CD4-positive, alpha-beta memory T cell (primary cell): Measurements from ENCODE around the gene USP24. TPM values are rescaled to one million over a fixed set of nuclear protein-coding genes. Genes with fewer than 3 reads are reported as not detected.

Source experiments
- CTCF ChIA-PET: fragments of 350-600 bp; sonication (Branson Sonifier 250); formaldehyde crosslinking; loops from one replicate; lab custom pipeline; 2021; ENCODE audit warnings: inconsistent platforms; ENCODE audit not compliant: partially characterized antibody; lab: Charles Lee
- POLR2A ChIA-PET: fragments of 350-600 bp; sonication (Branson Sonifier 250); formaldehyde crosslinking; loops from one replicate; lab custom pipeline; 2021; ENCODE audit not compliant: partially characterized antibody; lab: Charles Lee
- DNase-seq, 5 donors: peaks; one replicate each; pipeline versions ENCODE4 v3.0.0 to v3.0.0-alpha.2; 2020 to 2022; ENCODE audit warnings: mixed read lengths in 1 of 5
- H3K27ac ChIP-seq: one replicate; pipeline ENCODE4 v1.7.0; 2013; ENCODE audit warnings: low read depth, low read length
- H3K27me3 ChIP-seq: 2 replicates; pipeline ENCODE4 v1.7.0; 2013; ENCODE audit warnings: mild to moderate bottlenecking, low read length, moderate library complexity; ENCODE audit not compliant: insufficient read depth
- H3K36me3 ChIP-seq: 2 replicates; pipeline ENCODE4 v1.7.0; 2013; ENCODE audit warnings: mild to moderate bottlenecking, low read length, moderate library complexity; ENCODE audit not compliant: insufficient read depth
- H3K4me1 ChIP-seq: 2 replicates; pipeline ENCODE4 v1.7.0; 2013; ENCODE audit warnings: mild to moderate bottlenecking, low read length, moderate library complexity; ENCODE audit not compliant: insufficient read depth
- H3K4me3 ChIP-seq, 2 donors: one replicate each; pipeline ENCODE4 v1.7.0; 2013; ENCODE audit warnings: low read length in 2 of 2, mild to moderate bottlenecking in 1 of 2
- H3K9me3 ChIP-seq, 2 donors: one replicate each; pipeline ENCODE4 v1.7.0; 2013; ENCODE audit warnings: low read length in 2 of 2, control low read depth in 1 of 2; ENCODE audit not compliant: control insufficient read depth in 1 of 2
- H3K27ac Mint-ChIP-seq, 7 donors: one replicate each; pipeline ENCODE4 v1.8.0; 2020 to 2021; ENCODE audit warnings: mixed read lengths in 7 of 7, mild to moderate bottlenecking in 6 of 7, inconsistent platforms in 3 of 7, moderate library complexity in 3 of 7
- H3K27me3 Mint-ChIP-seq, 2 donors: one replicate each; pipeline ENCODE4 v1.8.0; 2020 to 2021; ENCODE audit warnings: mixed read lengths in 2 of 2
- H3K36me3 Mint-ChIP-seq, 2 donors: one replicate each; pipeline ENCODE4 v1.8.0; 2020 to 2021; ENCODE audit warnings: mixed read lengths in 2 of 2, inconsistent platforms in 1 of 2, mild to moderate bottlenecking in 1 of 2
- H3K4me1 Mint-ChIP-seq, 4 donors: one replicate each; pipeline ENCODE4 v1.8.0; 2020 to 2021; ENCODE audit warnings: mixed read lengths in 4 of 4, mild to moderate bottlenecking in 1 of 4
- H3K4me3 Mint-ChIP-seq, 8 donors: one replicate each; pipeline ENCODE4 v1.8.0; 2020 to 2021; ENCODE audit warnings: mixed read lengths in 8 of 8, mild to moderate bottlenecking in 7 of 8, moderate library complexity in 6 of 8, inconsistent platforms in 3 of 8
- H3K9me3 Mint-ChIP-seq, 8 donors: one replicate each; pipeline ENCODE4 v1.8.0; 2020 to 2021; ENCODE audit warnings: mixed read lengths in 8 of 8, mild to moderate bottlenecking in 5 of 8, inconsistent platforms in 3 of 8, moderate library complexity in 1 of 8
- intact Hi-C: fragments of 100-400 bp; cut with micrococcal nuclease; formaldehyde crosslinking; loops from one replicate; pipeline ENCODE4 v1.15.1; 2023
- polyA plus RNA-seq, 2 donors: library from polyadenylated mRNA; unstranded; fragments of 300-500 nt; fragmentation: Illumina TruSeq; gene quantifications; one replicate each; pipeline ENCODE4 v1.2.3, GENCODE V29; 2021
- total RNA-seq, 2 experiments: library from RNA; stranded (reverse); gene quantifications; one replicate each; pipeline ENCODE4 v1.2.3, GENCODE V29; 2021

USP24 gene
- total and polyA plus RNA-seq, 4 experiments from 2014 or later: 1.6 to 74.2 (median 42.1) TPM

DNA sequence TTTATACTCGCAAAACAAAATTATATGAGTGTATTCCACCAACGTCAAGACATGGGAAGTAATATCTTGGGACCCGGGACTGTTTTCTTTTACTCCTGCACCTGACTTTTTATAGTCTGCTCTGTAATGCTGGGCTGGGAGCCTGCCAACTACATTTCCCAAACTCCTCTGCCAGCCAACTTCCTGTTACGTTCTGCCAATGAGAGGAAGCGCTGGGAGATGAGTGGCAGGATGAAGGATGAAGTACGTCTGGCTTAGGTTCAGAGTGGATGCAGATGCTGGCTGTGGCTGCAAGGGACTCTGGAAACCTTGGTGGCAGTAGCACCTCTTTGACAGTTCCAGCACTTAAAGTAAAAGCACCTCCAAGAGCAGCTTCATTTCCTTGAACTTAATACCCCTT lies 59.6 kb downstream of the USP24 start:
- no peaks in the 10 kb centered on the region for H3K27me3 Mint-ChIP-seq
- Histone ChIP-seq H3K9me3 (no peaks in the 10 kb centered on the region), H3K4me3 (no peak overlapping the region), H3K27me3 (no peaks in the 10 kb centered on the region), H3K4me1 (peaks cover 25% of the 10 kb centered on the region), H3K27ac (no peak overlapping the region), H3K36me3 (peaks cover 27% of the 10 kb centered on the region)
- DNase-seq: no peak
- no peaks in the 10 kb centered on the region for H3K9me3 Mint-ChIP-seq
- H3K27ac Mint-ChIP-seq: peak overlapping the region in 2 of 7 donors; percentile 68 to 72
- intact Hi-C loops: no loop called here
- peaks cover 46 to 70% of the 10 kb centered on the region in 2 donors for H3K36me3 Mint-ChIP-seq
- H3K4me3 Mint-ChIP-seq: no peak overlapping the region
- ChIA-PET CTCF (no interaction called here), POLR2A (no interaction called here)
- H3K4me1 Mint-ChIP-seq: peaks cover 19 to 38% (median 23%) of the 10 kb centered on the region in 4 donors

DNA sequence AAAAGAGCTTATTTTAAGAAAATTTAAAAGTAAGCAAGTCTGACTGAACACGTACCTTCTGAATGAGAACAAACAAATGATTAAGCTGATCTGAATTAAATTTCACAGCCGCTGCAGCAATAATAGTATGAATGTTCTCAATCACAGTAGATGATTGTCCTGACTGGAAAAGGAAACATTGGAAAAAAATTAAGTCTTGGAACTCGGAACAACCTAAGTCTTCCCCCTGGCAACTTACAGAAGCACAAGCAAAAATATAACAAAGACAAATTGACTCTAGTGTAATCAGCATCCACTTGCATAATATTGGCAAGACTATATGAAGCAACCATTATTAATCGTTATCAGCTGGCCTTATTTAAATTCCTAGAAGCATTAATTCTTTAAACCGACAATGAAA lies 60.5 kb downstream of the USP24 start:
- ChIA-PET POLR2A (interaction anchor here (1.2 to 1.3 kb wide), 2 partner anchors 40 to 60 kb away, joined by 3 to 7 read pairs; partner anchors contain the start of gene USP24), CTCF (interaction anchor here (0.9 to 1.4 kb wide), 3 partner anchors 12 to 123 kb away, joined by 4 to 9 read pairs (median 4); no protein-coding TSS in a partner anchor)
- Histone ChIP-seq H3K9me3 (no peaks in the 10 kb centered on the region), H3K4me1 (peaks cover 25% of the 10 kb centered on the region), H3K27me3 (no peaks in the 10 kb centered on the region), H3K27ac (no peak overlapping the region), H3K4me3 (no peak overlapping the region), H3K36me3 (peaks cover 27% of the 10 kb centered on the region)
- intact Hi-C loops: no loop called here
- Mint-ChIP-seq H3K27me3 (no peaks in the 10 kb centered on the region), H3K4me1 (peaks cover 19 to 41% (median 25%) of the 10 kb centered on the region in 4 donors), H3K4me3 (no peak overlapping the region), H3K9me3 (no peaks in the 10 kb centered on the region), H3K27ac (peak overlapping the region in 3 of 7 donors; percentile 19 to 60 (median 31)), H3K36me3 (peaks cover 43 to 63% of the 10 kb centered on the region in 2 donors)
- no peak for DNase-seq

DNA sequence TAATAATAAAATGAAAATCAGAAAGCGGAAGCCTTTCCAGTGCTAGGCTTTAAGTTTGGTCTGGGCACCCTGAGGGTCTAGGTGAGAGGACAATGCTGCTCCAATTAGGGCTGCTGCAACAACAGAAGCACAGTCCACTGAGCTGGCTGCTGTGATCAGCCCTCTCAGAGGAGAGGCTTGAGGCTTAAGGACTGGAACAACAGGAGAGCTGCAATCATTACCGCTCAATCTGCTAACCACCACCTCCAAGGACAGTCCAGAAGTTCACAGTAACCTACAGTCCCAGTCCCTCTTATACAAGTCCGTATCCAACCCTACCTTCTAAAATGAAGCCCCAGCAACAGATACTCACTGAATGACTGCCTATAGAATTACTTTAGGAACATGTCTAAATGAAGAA lies 62.1 kb downstream of the USP24 start:
- H3K4me3 Mint-ChIP-seq: no peak overlapping the region
- Histone ChIP-seq H3K9me3 (no peaks in the 10 kb centered on the region), H3K4me1 (peaks cover 25% of the 10 kb centered on the region), H3K4me3 (no peak overlapping the region), H3K27me3 (no peaks in the 10 kb centered on the region), H3K27ac (no peak overlapping the region), H3K36me3 (peaks cover 23% of the 10 kb centered on the region)
- H3K4me1 Mint-ChIP-seq: peaks cover 21 to 41% (median 25%) of the 10 kb centered on the region in 4 donors
- no peaks in the 10 kb centered on the region for H3K9me3 Mint-ChIP-seq
- DNase-seq: no peak
- intact Hi-C loops: no loop called here
- peaks cover 33 to 53% of the 10 kb centered on the region in 2 donors for H3K36me3 Mint-ChIP-seq
- ChIA-PET CTCF (interaction anchor here (0.9 to 1.7 kb wide), 3 partner anchors 9 to 125 kb away, joined by 4 to 5 read pairs (median 4); no protein-coding TSS in a partner anchor), POLR2A (interaction anchor here (2.4 kb wide), 1 partner anchor 63 kb away, joined by 13 read pairs; the partner anchor contains the start of gene USP24)
- H3K27me3 Mint-ChIP-seq: no peaks in the 10 kb centered on the region
- H3K27ac Mint-ChIP-seq: peak overlapping the region; percentile 5 to 91 (median 78)

DNA sequence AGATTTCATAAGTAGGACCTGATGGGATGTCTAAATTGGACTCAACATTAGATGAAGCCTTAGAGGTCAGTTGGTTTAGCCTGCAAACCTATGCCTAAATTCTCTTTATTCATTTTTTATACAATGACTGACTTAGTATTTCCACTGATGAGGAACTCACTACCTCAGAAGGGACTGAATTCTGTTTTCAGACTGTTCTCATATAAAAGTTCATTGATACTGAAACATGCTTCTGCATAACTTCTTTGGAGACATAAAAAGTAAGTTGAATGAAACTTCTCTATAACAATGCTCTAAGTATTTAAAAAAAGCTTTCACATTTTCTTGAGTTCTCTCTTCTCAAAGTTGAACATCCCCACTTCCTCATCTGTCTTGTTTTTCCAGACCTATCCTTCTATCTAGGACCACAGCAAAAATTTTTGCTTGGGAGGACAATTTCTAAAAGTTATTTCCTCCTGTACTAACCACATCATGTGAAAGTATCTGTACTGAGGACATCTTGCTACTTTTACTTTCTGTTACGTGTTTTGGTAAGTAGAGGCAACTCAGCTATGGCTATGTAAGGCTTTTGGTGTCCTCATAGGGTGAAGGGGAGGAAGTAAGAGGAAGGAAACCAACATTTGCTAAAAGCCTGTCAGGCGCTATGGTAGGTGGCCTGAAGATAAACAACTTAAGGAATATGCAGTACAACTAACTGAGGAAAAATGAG lies 64.1 kb downstream of the USP24 start:
- DNase-seq: peak in 4 of 5 donors; percentile 23 to 38 (median 31)
- Mint-ChIP-seq H3K9me3 (no peaks in the 10 kb centered on the region), H3K36me3 (peaks cover 33 to 54% of the 10 kb centered on the region in 2 donors), H3K27ac (peak overlapping the region; percentile 81 to 98 (median 91)), H3K27me3 (no peaks in the 10 kb centered on the region), H3K4me3 (peak overlapping the region in 7 of 8 donors; percentile 56 to 80 (median 73)), H3K4me1 (peaks cover 21 to 36% (median 26%) of the 10 kb centered on the region in 4 donors)
- Histone ChIP-seq H3K27ac (peak overlapping the region; percentile 47), H3K4me3 (no peak overlapping the region), H3K36me3 (peaks cover 24% of the 10 kb centered on the region), H3K27me3 (no peaks in the 10 kb centered on the region), H3K9me3 (no peaks in the 10 kb centered on the region), H3K4me1 (peaks cover 25% of the 10 kb centered on the region)
- intact Hi-C loops: no loop called here
- ChIA-PET POLR2A (interaction anchor here (1.0 to 2.4 kb wide), 2 partner anchors 65 to 105 kb away, joined by 3 to 13 read pairs; partner anchors contain the start of gene USP24), CTCF (no interaction called here)

DNA sequence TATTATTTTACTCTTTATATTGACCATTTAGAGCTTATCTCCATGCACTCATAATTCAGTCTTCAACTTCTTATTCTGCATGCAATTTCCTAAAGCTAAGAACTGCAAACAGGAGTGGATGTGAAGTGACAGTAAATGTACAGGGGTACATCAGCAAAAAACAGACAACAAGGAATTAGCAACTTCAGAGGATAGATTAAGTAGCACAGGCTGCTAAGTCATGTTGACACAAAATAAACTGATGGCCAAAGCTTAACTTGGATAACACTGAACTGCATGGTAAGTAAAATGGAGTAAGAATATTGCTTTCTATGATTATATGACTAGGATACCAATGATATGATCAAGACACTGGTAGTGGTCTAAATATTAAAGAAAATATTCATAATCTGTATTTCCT lies 66.5 kb downstream of the USP24 start:
- Mint-ChIP-seq H3K9me3 (no peaks in the 10 kb centered on the region), H3K36me3 (peaks cover 27 to 54% of the 10 kb centered on the region in 2 donors), H3K27ac (peak overlapping the region in 1 of 7 donors; percentile 69), H3K27me3 (no peaks in the 10 kb centered on the region), H3K4me1 (peaks cover 20 to 29% (median 24%) of the 10 kb centered on the region in 4 donors), H3K4me3 (no peak overlapping the region)
- H3K4me1 ChIP-seq: peaks cover 25% of the 10 kb centered on the region
- peaks cover 25% of the 10 kb centered on the region for H3K36me3 ChIP-seq
- no peak overlapping the region for H3K27ac ChIP-seq
- no peaks in the 10 kb centered on the region for H3K27me3 ChIP-seq
- no peak for DNase-seq
- no peaks in the 10 kb centered on the region for H3K9me3 ChIP-seq
- no peak overlapping the region for H3K4me3 ChIP-seq
- intact Hi-C loops: no loop called here
- ChIA-PET CTCF (interaction anchor here (1.3 kb wide), 2 partner anchors 9 to 13 kb away, joined by 4 to 5 read pairs; no protein-coding TSS in a partner anchor), POLR2A (no interaction called here)

DNA sequence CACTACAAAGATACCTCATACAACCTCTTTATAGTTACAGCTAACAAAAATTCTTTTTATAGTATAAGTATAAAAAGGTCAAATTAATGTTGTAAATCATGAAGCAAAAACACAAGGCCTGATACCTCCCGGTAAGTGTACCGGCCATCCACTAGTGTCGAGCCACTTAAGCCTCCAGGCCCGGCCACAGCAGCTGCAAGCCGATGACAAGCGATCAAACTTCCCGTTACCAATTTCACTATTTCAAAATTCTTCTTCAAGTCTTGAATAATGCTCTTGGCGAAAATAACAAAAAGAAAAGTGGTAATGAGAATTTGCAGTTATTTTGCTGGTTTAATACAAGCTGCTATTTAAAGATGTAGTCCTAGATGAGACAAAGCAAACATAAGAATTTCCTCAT lies 67.6 kb downstream of the USP24 start:
- Histone ChIP-seq H3K9me3 (no peaks in the 10 kb centered on the region), H3K4me1 (peaks cover 20% of the 10 kb centered on the region), H3K36me3 (peaks cover 29% of the 10 kb centered on the region), H3K4me3 (no peak overlapping the region), H3K27ac (no peak overlapping the region), H3K27me3 (no peaks in the 10 kb centered on the region)
- intact Hi-C loops: no loop called here
- Mint-ChIP-seq H3K4me1 (peaks cover 16 to 23% (median 21%) of the 10 kb centered on the region in 4 donors), H3K27me3 (no peaks in the 10 kb centered on the region), H3K9me3 (no peaks in the 10 kb centered on the region), H3K4me3 (no peak overlapping the region), H3K36me3 (peaks cover 33 to 54% of the 10 kb centered on the region in 2 donors), H3K27ac (peak overlapping the region in 2 of 7 donors; percentile 27 to 78)
- CTCF ChIA-PET: interaction anchor here (0.7 to 1.6 kb wide), 3 partner anchors 65 to 204 kb away, joined by 3 to 6 read pairs (median 3); no protein-coding TSS in a partner anchor
- POLR2A ChIA-PET: interaction anchor here (0.7 kb wide), 1 partner anchor 65 kb away, joined by 3 read pairs; no protein-coding TSS in a partner anchor
- DNase-seq: no peak

DNA sequence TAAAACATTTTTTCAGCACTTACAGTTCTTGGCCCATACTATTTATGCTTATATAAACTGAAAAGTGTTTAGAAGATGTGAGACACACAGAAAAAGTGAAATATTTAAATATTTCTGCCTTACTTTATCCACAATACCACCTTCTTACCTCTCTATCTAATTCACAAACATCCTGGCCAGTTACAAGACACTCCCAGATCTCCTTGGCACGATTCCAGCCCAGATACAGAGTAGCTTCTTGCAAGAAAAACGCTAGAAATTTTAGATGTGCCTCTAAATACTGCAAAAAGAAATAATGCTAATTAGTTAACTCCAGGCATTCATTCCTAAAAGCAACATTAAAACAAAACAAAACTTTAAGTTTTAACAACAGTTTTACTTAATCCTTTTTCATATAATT lies 68.4 kb downstream of the USP24 start:
- CTCF ChIA-PET: interaction anchor here (1.3 to 1.6 kb wide), 2 partner anchors 66 to 131 kb away, joined by 3 to 6 read pairs; no protein-coding TSS in a partner anchor
- Histone ChIP-seq H3K27me3 (no peaks in the 10 kb centered on the region), H3K4me1 (peaks cover 12% of the 10 kb centered on the region), H3K27ac (no peak overlapping the region), H3K4me3 (no peak overlapping the region), H3K9me3 (no peaks in the 10 kb centered on the region), H3K36me3 (peaks cover 35% of the 10 kb centered on the region)
- H3K36me3 Mint-ChIP-seq: peaks cover 36 to 60% of the 10 kb centered on the region in 2 donors
- no peaks in the 10 kb centered on the region for H3K9me3 Mint-ChIP-seq
- peaks cover 13 to 15% (median 15%) of the 10 kb centered on the region in 4 donors for H3K4me1 Mint-ChIP-seq
- H3K4me3 Mint-ChIP-seq: no peak overlapping the region
- no peak for DNase-seq
- intact Hi-C loops: no loop called here
- H3K27ac Mint-ChIP-seq: peak overlapping the region in 3 of 7 donors; percentile 0 to 7 (median 4)
- POLR2A ChIA-PET: no interaction called here
- no peaks in the 10 kb centered on the region for H3K27me3 Mint-ChIP-seq
